Sigmoid colon (tissue), 4 donors: ENCODE data around the gene TCTA.

Source experiments
- CTCF ChIP-seq, 4 experiments: fragments of 450-650 bp in 3 of 4; fragments of 200-600 bp in 1 of 4; IDR thresholded peaks; one replicate each; pipeline ENCODE4 v1.5.1; 2016 to 2019; ENCODE audit warnings: antibody characterized with exemption in 4 of 4, mild to moderate bottlenecking in 3 of 4, moderate library complexity in 2 of 4
- POLR2A ChIP-seq, 2 donors: fragments of 450-650 bp; IDR thresholded peaks; one replicate each; pipeline ENCODE4 v1.6.1; 2016; ENCODE audit warnings: antibody characterized with exemption in 2 of 2, mild to moderate bottlenecking in 2 of 2, moderate library complexity in 2 of 2
- POLR2AphosphoS5 ChIP-seq, 4 donors: sonication (generic); formaldehyde crosslinking; IDR thresholded peaks; one replicate each; pipeline ENCODE4 v1.6.1; 2017; ENCODE audit warnings: antibody characterized with exemption in 4 of 4

GRCh38 chr3:49412632-49413337 is 562 bp downstream of the TCTA start:
- TF ChIP-seq POLR2AphosphoS5 (IDR thresholded peaks at IDR 0.05) (no peak), CTCF (IDR thresholded peaks at IDR 0.05) (no peak), POLR2A (IDR thresholded peaks at IDR 0.05) (no peak)
